Progenitor cell of endocrine pancreas (in vitro differentiated cells): ENCODE measurements around the gene CDC14A. TPM values are rescaled to one million over a fixed set of nuclear protein-coding genes. Genes with fewer than 3 reads are reported as not detected.
A peak's percentile ranks its signal among the peaks of the same experiment; 100 is the strongest.

Source experiments
- DNase-seq: peaks from one replicate; pipeline ENCODE4 v3.0.0; 2021; ENCODE audit warnings: low spot score; ENCODE audit not compliant: unreplicated experiment
- H3K27ac Mint-ChIP-seq: 2 replicates; pipeline ENCODE4 v1.8.0; 2021; ENCODE audit warnings: mild to moderate bottlenecking, moderate library complexity, mixed read lengths
- H3K27me3 Mint-ChIP-seq: 2 replicates; pipeline ENCODE4 v1.8.0; 2021; ENCODE audit warnings: mixed read lengths
- H3K36me3 Mint-ChIP-seq: 2 replicates; pipeline ENCODE4 v1.8.0; 2022; ENCODE audit warnings: mixed read lengths; ENCODE audit not compliant: insufficient read depth
- H3K4me1 Mint-ChIP-seq: 2 replicates; pipeline ENCODE4 v1.8.0; 2021; ENCODE audit warnings: low read depth, mixed read lengths
- H3K4me3 Mint-ChIP-seq: 2 replicates; pipeline ENCODE4 v1.8.0; 2021; ENCODE audit warnings: low read depth, mild to moderate bottlenecking, moderate library complexity, mixed read lengths
- H3K9me3 Mint-ChIP-seq: 2 replicates; pipeline ENCODE4 v1.8.0; 2021; ENCODE audit warnings: low read depth, mixed read lengths
- CTCF ChIP-seq: fragments of 200-600 bp; sonication (generic); IDR thresholded peaks from one replicate; pipeline ENCODE4 v1.5.0; 2021; ENCODE audit warnings: antibody characterized with exemption, mild to moderate bottlenecking; ENCODE audit not compliant: unreplicated experiment
- total RNA-seq: library from RNA; stranded (reverse); gene quantifications from 2 replicates; pipeline ENCODE4 v1.2.1, GENCODE V29; 2021

CDC14A gene
- total RNA-seq, 1 donor from 2014 or later: 23.3 TPM

GRCh38 chr1:100387657-100388350, 35.5 kb downstream of the CDC14A start:
- DNase-seq: no peak
- TF ChIP-seq CTCF: no peak
- H3K4me3 Mint-ChIP-seq: no peak overlapping the region
- H3K36me3 Mint-ChIP-seq: peaks cover 1% of the 10 kb centered on the region
- H3K9me3 Mint-ChIP-seq: no peaks in the 10 kb centered on the region
- no peaks in the 10 kb centered on the region for H3K27me3 Mint-ChIP-seq
- H3K27ac Mint-ChIP-seq: peak overlapping the region; percentile 40
- peaks cover 19% of the 10 kb centered on the region for H3K4me1 Mint-ChIP-seq

- peaks cover 7% of the 10 kb centered on the region for H3K36me3 Mint-ChIP-seq
- H3K9me3 Mint-ChIP-seq: no peaks in the 10 kb centered on the region
- H3K4me3 Mint-ChIP-seq: no peak overlapping the region
- no peak for TF ChIP-seq CTCF
- H3K27me3 Mint-ChIP-seq: no peaks in the 10 kb centered on the region
- peaks cover 16% of the 10 kb centered on the region for H3K4me1 Mint-ChIP-seq
- H3K27ac Mint-ChIP-seq: no peak overlapping the region
- no peak for DNase-seq
These were observed 38.2 kb downstream of the CDC14A start for GRCh38 chr1:100390531-100390930.

- peaks cover 7% of the 10 kb centered on the region for H3K36me3 Mint-ChIP-seq
- no peak for TF ChIP-seq CTCF
- DNase-seq: no peak
- H3K4me3 Mint-ChIP-seq: no peak overlapping the region
- H3K27ac Mint-ChIP-seq: no peak overlapping the region
- H3K27me3 Mint-ChIP-seq: no peaks in the 10 kb centered on the region
- peaks cover 16% of the 10 kb centered on the region for H3K4me1 Mint-ChIP-seq
- H3K9me3 Mint-ChIP-seq: no peaks in the 10 kb centered on the region
These were observed 39.4 kb downstream of the CDC14A start for GRCh38 chr1:100391675-100392074.

GRCh38 chr1:100392756-100393155, 40.5 kb downstream of the CDC14A start:
- Mint-ChIP-seq H3K9me3 (no peaks in the 10 kb centered on the region), H3K4me3 (no peak overlapping the region), H3K27ac (no peak overlapping the region), H3K4me1 (peaks cover 14% of the 10 kb centered on the region), H3K36me3 (peaks cover 7% of the 10 kb centered on the region), H3K27me3 (no peaks in the 10 kb centered on the region)
- TF ChIP-seq CTCF: no peak
- DNase-seq: no peak

- peaks cover 11% of the 10 kb centered on the region for H3K4me1 Mint-ChIP-seq
- no peak overlapping the region for H3K4me3 Mint-ChIP-seq
- peaks cover 7% of the 10 kb centered on the region for H3K36me3 Mint-ChIP-seq
- TF ChIP-seq CTCF: no peak
- no peaks in the 10 kb centered on the region for H3K9me3 Mint-ChIP-seq
- no peak overlapping the region for H3K27ac Mint-ChIP-seq
- no peak for DNase-seq
- no peaks in the 10 kb centered on the region for H3K27me3 Mint-ChIP-seq
These were observed 42.0 kb downstream of the CDC14A start for GRCh38 chr1:100394285-100394684.
